ENCODE measurements around the gene IVNS1ABP.

GRCh38 chr1:185318431-185319138 lies 1.5 kb upstream of the IVNS1ABP start:
- TF ChIP-seq CTCF (IDR thresholded peaks at IDR 0.05; ENCODE audit: poor library complexity) (no peak), EZH2 (IDR thresholded peaks at IDR 0.05; ENCODE audit: borderline replicate concordance) (no peak), EZH2phosphoT487 (IDR thresholded peaks at IDR 0.05; ENCODE audit: low read depth, severe bottlenecking, unreplicated experiment) (no peak)

All from hepatocyte (in vitro differentiated cells).